GM19035 (cell line): ENCODE measurements around the gene GRAMD1B.

Source experiments
- ATAC-seq: cut with Tn5 transposase; IDR thresholded peaks from one replicate; pipeline ENCODE4 v1.9.1; 2021; ENCODE audit not compliant: unreplicated experiment

Gene GRAMD1B

DNA sequence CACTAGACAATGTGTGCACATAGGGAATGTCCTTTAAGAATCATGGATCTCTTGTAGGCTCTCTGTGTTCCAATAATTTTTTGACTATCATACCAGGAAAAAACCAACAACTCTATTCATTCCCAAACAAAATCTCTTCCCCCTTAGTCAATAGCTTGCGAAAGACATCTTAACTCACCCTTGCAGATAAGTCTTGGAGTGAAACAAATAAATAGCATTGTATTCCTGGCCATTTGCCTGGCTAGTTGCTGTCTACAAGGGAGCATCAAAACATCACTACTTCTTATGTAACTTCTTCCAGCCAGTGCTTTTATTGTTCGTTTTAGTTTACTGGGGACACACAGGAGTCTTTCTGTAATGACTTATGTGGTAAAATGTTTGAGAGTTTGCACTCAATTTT is 194.9 kb downstream of the GRAMD1B start:
- no peak for ATAC-seq

DNA sequence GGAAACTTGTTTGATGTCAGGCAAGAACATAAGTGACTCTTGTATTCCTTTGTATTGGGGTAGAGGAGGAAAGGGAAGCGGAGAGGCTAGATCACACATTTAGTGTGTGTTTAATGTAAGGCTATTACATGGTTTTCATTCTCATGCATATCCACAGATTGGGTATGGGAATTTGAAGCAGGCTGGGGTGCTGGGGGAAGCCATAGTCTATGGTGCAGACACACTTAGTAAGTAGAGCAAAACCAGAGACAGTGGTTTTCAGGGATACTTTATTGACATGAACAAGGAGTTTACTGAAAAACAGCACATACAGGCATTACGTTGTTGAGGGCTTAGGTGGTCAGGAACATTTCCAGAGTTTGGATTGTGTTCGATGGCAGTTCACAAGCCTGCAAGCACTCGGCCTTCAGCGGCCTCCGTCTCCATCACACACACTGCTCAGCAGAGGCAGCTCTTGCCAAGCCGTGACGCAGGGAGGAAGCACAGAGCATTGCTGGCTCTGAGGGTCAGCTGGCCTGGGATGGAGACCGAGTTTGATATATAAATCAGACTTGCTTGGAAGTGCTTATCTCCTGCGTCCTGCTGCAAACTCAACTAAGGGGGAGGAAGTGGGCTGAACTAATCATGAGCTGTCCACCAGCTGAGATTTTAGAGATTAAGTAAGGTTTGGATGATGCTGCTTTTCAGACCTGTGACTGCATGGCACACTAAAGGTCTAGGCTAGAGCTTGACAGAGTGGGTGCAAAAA is 199.0 kb downstream of the GRAMD1B start:
- no peak for ATAC-seq

DNA sequence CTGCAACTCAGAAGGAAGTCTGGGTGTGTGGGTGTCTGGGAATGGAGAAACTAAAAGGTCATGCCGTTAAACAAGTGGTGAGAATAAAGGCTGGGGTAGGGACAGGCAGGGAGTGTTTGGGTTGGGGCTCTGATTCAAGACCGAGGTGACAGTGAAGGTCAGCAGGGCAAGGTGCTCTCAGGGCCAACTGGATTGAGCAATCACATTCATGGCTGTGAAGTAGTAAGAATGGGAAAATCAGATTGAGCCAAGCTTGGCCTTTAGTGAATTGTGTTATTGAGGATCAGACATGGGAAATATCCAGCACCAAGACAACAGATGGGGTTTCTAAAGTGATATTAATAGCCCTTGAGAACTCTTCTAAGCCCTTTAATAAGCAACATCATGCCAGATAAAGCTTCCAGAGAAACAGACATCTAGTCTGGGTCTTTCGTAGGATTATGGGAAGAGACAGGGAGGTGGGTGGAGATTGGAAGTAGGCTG is 200.1 kb downstream of the GRAMD1B start:
- no peak for ATAC-seq

DNA sequence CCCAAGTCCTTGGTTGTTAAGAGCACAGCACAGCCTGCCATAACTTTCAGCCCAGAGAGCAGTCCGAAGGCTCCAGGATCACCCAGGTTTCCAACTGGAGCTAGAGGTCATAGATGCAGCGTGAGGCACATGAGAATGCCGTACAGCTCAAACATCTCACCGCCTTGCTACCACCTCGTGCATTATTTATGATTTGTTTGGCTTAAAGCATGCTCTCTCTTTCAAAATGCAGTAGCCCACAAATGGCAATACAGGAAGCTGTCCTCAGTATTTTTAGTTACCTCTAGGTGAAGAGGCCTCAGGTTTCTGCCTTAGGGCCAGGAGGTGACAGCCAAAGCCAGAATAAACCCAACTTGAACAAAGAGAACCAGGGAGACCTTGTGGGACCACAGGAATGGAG is 210.0 kb downstream of the GRAMD1B start:
- ATAC-seq = no peak

DNA sequence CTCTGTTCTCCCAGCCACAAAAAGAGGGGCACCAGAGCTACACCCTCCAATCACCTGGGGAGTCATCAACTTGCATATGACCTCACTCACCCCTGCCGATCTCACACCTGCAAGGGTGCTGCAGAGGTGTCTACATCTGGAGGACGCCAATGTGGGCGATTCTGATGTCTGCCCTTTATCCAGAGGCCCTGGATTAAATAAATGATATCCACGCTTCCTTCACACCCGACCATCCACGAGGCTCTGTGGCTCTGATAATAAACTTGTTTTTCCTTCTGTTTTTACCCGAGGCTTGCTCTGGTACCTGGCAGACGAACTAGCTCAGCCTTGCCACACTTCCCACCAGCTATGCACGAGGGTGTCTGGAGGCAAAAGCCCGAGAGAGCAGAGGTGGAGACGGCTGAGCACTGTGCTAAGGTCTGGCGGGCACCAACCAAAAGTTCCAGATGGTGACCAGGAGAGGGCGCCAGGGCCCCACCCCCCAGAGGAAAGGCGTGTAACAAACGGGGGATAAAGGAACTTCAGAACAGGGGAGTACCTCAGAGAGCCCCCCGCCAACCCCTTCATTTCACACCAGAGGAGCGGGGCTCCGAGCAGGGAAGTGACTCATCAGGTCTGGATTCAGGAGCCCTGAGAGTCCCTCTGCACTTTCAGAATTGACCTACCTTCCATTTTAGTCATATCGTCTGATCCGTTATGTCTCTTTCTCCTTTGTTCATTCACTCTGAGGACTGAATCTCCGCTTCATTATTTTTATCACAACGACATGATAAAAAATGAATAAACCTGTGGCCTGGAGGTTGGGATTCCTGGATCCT is 210.8 kb downstream of the GRAMD1B start:
- peak; percentile 82 for ATAC-seq

DNA sequence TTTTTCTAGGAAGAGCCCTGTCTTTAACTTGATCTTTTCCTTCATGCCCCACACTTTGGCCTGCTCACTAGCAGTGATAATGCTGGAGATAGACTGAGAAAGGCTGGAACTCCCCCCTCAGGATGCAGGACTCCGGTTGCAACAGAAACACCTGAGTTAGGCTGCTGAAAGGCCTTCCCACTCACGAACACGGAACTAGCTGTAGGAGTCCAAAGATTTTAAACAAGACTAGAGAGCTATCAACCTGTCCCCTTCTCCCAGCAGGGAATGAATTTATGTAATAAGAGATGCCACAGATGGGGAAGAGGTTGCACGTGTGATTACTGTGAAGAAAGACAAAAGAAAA is 211.4 kb downstream of the GRAMD1B start:
- ATAC-seq = no peak

DNA sequence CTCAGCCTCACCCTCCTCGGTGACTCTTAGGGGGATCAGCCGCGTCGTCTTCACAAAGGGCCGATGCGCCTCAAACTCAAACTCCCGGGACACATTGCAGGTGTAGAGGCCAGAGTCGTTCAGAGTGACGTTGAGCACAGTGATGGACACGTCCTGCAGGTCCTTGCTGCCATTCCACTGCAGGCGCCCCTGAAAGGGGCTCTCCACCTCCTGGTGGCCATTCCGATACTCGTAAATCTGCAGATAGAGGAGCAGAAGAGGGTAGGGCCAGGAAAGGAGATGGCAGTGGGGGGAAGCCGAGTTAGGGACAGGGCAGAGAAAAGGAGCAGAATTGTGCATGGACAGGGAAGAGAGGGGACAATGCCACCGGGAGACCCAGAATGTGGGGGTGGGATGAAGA is 212.4 kb downstream of the GRAMD1B start:
- no peak for ATAC-seq

DNA sequence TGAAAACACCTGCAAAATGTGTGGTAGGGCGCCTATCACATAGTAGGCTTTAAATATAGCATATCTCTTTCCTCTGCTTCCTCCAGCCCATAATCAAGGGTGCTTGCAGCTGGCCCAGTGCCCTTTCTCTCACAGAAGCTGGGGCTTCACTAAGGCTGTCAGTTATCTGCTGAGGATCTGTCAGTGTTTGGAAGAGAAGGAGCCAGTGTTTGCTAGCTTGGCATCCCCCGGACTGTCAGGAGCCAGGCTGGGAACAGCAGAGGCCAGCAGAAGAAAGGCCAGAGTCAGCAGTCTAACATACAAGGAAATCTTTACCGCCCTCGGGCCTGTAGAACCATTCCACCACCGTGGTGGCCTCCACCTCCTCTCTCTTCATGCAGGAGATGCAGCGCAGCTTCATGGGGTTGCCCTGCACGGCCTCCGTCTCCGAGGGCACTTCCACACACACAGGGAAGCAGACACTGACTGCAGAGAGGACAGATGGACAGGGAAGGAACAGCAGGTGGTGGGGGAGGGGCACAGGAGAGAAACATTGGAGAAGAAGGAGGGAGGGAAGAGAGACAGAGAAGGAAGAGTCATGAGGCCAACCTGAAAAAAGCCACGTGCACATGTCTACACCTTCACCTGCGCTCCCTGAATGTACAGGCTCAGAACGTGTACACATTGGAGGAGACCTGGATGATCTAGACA is 215.4 kb downstream of the GRAMD1B start:
- ATAC-seq = no peak

DNA sequence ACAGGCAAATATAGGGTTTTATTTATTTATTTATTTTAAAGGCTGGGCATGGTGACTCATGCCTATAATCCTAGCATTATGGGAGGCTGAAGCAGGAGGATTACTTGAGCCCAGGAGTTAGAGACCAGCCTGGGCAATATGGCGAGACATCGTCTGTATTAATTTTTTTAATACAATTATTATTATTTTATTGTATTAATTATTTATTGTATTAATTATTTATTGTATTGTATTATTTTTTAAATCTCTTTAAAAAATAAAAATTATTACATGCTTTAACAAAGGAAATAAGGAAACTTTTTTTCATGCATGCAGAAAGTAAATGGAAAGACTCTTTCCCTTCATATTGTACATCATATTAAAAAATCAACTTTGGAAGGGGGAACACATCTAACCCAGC is 220.8 kb downstream of the GRAMD1B start:
- ATAC-seq = no peak

DNA sequence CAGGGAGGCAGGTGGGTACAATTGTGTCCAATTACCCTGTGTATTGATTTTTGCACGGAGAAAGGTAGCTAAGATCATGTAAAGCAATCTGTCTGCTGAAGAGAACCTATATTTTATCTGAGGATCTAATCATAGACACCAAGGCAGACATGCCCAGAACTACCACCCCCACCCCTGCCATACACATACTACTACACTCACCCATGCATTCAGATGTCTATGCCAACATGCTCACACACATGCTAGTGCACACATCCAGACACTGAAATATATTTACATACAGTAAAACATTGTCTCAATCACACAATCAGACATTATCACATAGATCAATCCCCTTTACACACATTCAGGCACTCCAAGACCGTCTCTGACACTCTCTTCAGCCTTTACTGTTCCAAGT is 222.5 kb downstream of the GRAMD1B start:
- ATAC-seq = no peak

DNA sequence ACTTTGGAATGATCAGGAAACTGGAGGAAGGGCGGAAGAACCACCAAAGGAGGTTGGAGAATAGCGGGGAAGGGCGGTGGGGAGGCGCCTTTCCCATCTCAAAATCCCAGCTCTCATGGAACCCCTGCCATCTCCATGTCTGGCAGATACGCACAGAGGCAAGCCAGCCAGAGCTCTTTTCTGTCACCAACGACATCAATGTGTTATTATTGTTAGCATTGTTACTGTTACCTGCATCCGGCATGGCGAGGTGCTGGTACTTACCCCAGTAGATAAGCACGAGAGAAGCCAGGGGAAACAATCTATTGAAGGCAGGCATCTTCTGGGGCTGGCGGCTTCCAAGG is 223.4 kb downstream of the GRAMD1B start:
- ATAC-seq = no peak

DNA sequence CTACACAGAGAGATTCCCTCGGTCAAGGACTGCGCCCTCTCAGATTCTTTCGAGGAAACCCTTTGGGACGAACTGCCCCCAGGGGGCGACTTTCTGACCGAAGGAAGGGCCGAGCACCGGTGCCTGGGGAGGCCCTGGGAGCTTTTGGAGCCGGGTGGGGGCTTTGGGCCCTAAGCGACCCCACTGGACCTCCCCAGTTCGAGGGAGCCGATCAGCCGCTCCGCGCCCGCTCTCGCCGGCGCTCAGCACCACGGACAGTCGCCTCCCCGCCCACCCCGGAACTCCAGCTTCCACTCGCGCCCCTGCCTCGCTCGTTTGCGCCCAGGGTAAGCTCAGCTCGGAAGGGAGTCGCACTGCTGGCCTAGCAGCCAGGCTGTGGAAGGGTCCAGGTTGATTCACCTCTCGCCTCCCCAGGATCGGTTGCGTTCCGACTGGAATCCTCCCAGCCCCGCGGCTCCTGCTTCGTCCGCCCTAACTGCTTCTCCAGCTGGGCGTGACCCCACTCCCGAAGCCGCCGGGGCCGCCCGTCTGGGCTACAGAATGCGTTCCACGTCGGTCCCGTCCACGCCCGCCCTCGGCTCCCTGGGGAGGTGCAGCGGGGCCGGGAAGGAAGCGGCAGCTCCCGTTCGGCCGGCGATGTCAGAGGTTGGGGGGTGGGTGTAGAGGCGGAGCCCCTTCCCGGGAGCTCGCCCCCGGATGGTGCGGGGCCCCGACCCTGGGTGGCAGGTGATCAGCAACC is 223.9 kb downstream of the GRAMD1B start:
- no peak for ATAC-seq

DNA sequence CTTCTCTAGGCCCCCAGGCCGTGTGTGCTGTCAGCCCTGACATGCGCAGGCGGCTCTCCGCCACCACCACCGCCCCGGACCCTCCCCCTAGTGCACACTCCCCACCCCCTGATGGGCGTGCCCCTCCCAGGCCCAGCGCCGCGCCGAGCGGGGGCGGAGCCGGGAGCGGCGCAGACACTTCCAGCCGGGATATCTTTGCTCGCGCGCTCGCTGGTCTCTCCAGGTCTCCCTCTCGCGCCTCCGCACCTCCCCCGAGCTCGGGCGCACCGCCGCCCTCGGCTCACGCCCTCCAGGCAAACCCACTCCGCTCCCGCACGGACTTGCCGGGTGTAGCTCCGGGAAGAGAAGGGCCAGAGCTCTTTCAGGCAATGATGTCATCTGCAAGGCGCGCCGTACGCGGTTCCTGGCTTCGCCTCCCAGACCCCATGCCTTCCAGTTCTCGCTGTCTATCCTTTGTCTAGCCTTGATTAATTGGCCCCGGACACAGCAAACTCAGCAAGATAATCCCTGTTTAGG is 224.6 kb downstream of the GRAMD1B start, which contains the start of gene SCN3B:
SCN3B (minus strand) TSS at position 59 of the 516 bp plus-strand sequence. CDS start 823 bp downstream, outside the sequence.
- no peak for ATAC-seq

DNA sequence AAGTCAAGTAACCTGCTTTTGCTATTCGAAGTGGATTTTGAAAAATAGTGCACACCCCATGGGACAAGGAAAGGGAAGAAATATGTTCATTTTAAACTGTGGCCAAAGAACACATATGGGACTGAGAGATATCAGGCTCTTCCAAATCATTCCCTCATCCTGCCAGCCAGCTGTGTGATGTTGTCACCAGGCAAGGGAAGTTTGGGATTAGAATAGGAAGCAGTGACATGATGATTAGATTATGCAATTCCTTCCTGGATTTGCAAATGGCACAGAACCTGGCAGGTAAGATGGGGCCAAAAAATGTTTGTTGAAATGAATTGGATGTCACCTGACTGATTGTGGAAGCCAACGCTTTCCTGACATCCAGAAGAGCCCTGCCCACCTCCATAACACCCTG is 229.2 kb downstream of the GRAMD1B start:
- ATAC-seq = no peak

DNA sequence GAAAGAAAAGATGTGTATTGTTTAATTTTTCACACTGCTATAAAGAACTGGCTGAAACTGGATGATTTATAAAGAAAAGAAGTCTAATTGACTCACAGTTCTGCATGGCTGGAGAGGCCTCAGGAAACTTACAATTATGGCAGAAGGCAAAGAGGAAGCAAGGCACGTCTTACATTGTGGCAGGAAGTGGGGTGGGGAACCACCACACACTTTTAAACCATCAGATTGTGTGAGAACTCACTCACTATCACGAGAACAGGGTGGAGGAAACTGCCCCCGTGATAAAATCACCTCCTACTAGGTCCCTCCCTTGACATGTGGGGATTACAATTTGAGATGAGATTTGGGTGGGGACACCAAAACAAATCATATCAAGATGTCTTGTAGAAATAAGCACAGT is 229.9 kb downstream of the GRAMD1B start:
- peak; percentile 93 for ATAC-seq

DNA sequence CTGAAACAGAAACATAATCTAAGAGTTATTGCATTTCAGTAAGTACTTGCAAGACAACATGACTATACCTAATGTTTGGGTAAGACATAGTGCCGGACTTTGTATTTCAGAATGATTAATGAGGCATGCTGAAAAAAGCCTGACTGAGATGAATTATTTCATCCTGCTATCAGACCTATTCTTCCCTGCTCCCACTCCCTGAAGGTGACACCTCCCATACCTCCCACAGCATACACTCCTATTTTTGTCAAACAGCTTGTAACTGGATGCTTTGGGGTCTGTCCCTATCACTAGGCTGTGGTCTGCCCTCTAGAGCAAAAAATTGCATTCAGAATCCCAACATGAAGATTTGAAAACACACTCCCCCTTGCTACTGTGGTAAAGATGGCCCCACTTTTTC is 235.2 kb downstream of the GRAMD1B start:
- ATAC-seq = no peak

DNA sequence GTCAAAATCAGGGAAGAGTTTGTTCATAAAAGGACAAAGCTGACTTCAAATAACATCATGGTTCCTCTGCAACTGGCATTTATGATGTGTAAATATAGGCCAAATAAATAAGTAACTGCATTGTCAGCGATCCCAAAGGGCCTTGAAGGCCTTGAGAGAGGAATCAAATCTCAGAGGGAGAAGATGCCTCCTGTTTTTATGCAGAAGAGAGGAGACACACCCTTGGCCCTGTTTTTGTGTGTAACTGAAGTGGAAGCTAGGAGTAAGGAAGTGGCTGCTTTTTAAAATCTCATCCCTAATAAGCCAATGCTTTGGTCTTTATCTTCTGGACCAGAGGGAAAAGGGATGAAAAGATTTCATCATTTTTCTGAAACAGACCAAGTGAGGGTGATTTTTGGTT is 240.0 kb downstream of the GRAMD1B start:
- no peak for ATAC-seq

DNA sequence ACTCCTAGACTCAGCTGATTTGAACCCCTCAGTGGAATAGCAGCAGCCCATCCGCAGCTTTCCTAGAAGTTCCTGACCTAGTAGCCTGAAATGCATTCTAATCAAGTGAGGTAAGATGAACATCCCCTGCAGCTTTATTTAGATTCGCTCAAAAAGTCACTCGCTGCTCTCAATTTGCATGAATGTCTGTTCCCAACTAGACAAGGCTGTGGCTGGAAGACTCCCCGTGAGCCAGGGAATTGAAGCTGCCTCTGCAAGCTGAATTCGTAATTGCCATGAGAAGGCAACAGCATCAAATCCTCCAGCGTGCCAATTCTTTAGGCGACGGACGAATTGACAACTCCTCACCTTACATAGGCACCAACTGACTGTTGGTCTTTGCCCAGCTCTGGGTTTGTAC is 241.5 kb downstream of the GRAMD1B start:
- ATAC-seq = no peak

DNA sequence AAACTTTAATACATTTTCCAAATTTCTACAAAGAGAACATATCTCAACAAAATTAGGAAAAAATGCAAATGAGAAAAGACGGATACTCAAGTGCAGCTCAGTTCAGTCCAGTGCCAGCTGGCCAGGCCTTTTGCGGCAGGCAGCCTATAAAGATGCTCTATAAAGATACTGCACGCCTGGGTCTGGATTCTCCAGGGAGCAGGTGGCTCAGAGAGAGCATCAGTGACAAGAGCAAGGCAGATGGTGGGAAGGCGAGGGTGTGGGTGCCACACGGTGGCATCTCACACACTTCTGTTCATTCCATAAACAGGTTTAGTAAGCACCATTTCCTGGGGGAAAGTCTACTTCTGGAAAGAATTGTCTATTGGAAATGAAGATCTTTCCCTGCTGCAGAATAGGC is 242.5 kb downstream of the GRAMD1B start:
- ATAC-seq = no peak

DNA sequence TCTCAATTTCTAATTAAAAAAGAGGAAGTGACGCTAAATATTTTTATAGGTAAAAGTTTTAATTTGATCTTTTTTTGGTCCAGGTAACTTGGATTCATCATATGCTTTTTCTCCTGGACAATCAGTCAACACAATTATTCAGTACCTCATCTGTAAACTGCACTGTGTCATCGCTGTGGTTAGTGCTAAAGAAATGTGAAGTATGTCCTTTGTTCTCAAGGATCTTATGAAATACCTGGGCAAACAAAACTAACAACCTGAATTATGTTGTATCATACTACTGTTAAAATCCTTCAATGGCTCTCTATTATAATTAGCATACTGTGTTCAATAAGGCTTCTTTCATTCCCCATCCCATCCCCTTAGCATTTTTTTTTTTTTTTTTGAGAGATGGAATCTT is 244.2 kb downstream of the GRAMD1B start:
- no peak for ATAC-seq
